Tibial nerve (tissue), 4 donors: ENCODE measurements around the gene MYCBP.

Source experiments
- CTCF ChIP-seq, 5 experiments: fragments of 200-600 bp in 3 of 5; fragments of 450-650 bp in 2 of 5; sonication (generic) in 3 of 5; IDR thresholded peaks; one replicate each; pipeline ENCODE4 v1.5.1; 2016 to 2019; ENCODE audit warnings: antibody characterized with exemption in 5 of 5, mild to moderate bottlenecking in 3 of 5, moderate library complexity in 2 of 5
- EP300 ChIP-seq, 2 donors: sonication (generic); formaldehyde crosslinking; IDR thresholded peaks; one replicate each; pipeline ENCODE4 v1.6.1; 2017; ENCODE audit warnings: antibody characterized with exemption in 2 of 2, mild to moderate bottlenecking in 1 of 2
- POLR2A ChIP-seq, 2 donors: fragments of 450-650 bp; IDR thresholded peaks; one replicate each; pipeline ENCODE4 v1.6.1; 2017; ENCODE audit warnings: antibody characterized with exemption in 2 of 2, mild to moderate bottlenecking in 2 of 2, moderate library complexity in 2 of 2

- no peak for TF ChIP-seq CTCF (IDR thresholded peaks at IDR 0.05)
- TF ChIP-seq POLR2A (IDR thresholded peaks at IDR 0.05) = no peak
- TF ChIP-seq EP300 (IDR thresholded peaks at IDR 0.05) = no peak
Observed at GRCh38 chr1:38826886-38827285, 46.3 kb downstream of the MYCBP start.
